RWPE1 (cell line): ENCODE data around the gene ZMYND8.
"Not testable (repeated sequence)": the region's sequence is repeated elsewhere in the genome, so short reads cannot be mapped to it uniquely, and the experiment has no call there.

ENCODE experiments used
- CTCF ChIA-PET: fragments of 350-600 bp; sonication (Branson Sonifier 250); formaldehyde crosslinking; extraction: SDS; loops from one replicate; lab custom pipeline; 2021; lab: Yijun Ruan, JAX
- POLR2A ChIA-PET: fragments of 400-600 bp; formaldehyde crosslinking; extraction: SDS; loops from one replicate; lab custom pipeline; 2020; ENCODE audit warnings: antibody characterized with exemption; ENCODE audit not compliant: low non-redundant PET; lab: Yijun Ruan, JAX
- DNase-seq: peaks from one replicate; pipeline ENCODE4 v3.0.0; 2012; ENCODE audit warnings: low spot score
- H3K27ac ChIP-seq: fragments of 450-650 bp; 2 replicates; pipeline ENCODE4 v1.5.1; 2017
- CTCF ChIP-seq: fragments of 450-650 bp; conservative IDR thresholded peaks from 2 replicates; pipeline ENCODE4 v1.5.1; 2017; ENCODE audit warnings: low read depth, mild to moderate bottlenecking

Gene ZMYND8

GRCh38 chr20:47183367-47183766 is 173.1 kb downstream of the ZMYND8 start:
- no peak for DNase-seq
- no peak for TF ChIP-seq CTCF
- ChIA-PET POLR2A (no interaction called here), CTCF (no interaction called here)
- no peak overlapping the region for H3K27ac ChIP-seq

GRCh38 chr20:47181056-47181862 is 175.2 kb downstream of the ZMYND8 start:
- no peak overlapping the region for H3K27ac ChIP-seq
- POLR2A ChIA-PET = interaction anchor here (0.6 to 0.7 kb wide), 3 partner anchors 10 to 357 kb away, joined by 3 to 5 read pairs (median 3); no protein-coding TSS in a partner anchor
- DNase-seq = peak; percentile 96
- no peak for TF ChIP-seq CTCF
- CTCF ChIA-PET = interaction anchor here (0.6 to 1.0 kb wide), 4 partner anchors 25 to 203 kb away, joined by 3 read pairs; no protein-coding TSS in a partner anchor

- no peak for TF ChIP-seq CTCF
- H3K27ac ChIP-seq = no peak overlapping the region
- DNase-seq = no peak
- POLR2A ChIA-PET = no interaction called here
- CTCF ChIA-PET = no interaction called here
These were observed 177.2 kb downstream of the ZMYND8 start for GRCh38 chr20:47179267-47179666.

GRCh38 chr20:47178851-47179250 is 177.6 kb downstream of the ZMYND8 start:
- TF ChIP-seq CTCF = no peak
- ChIA-PET CTCF (no interaction called here), POLR2A (no interaction called here)
- no peak for DNase-seq
- H3K27ac ChIP-seq = no peak overlapping the region

GRCh38 chr20:47178277-47178676 is 178.2 kb downstream of the ZMYND8 start:
- ChIA-PET POLR2A (no interaction called here), CTCF (interaction anchor here (1.2 kb wide), 1 partner anchor 26 kb away, joined by 4 read pairs; no protein-coding TSS in a partner anchor)

GRCh38 chr20:47176217-47176616 is 180.3 kb downstream of the ZMYND8 start:
- POLR2A ChIA-PET = interaction anchor here (0.6 kb wide), 1 partner anchor 9 kb away, joined by 5 read pairs; no protein-coding TSS in a partner anchor
- CTCF ChIA-PET = interaction anchor here (0.5 to 1.0 kb wide), 3 partner anchors 15 to 750 kb away, joined by 3 to 5 read pairs (median 4); no protein-coding TSS in a partner anchor
- H3K27ac ChIP-seq, DNase-seq: not testable (repeated sequence)

More at GRCh38 chr20:47178277-47178676, 178.2 kb downstream of the ZMYND8 start:
- H3K27ac ChIP-seq = no peak overlapping the region
- TF ChIP-seq CTCF = no peak
- no peak for DNase-seq
